NOMO-1 treated with DMSO at 0.1 percent for 48 hours (cell line): ENCODE measurements around the gene DNER.
A peak's percentile ranks its signal among the peaks of the same experiment; 100 is the strongest.
"Not testable (repeated sequence)": the region's sequence is repeated elsewhere in the genome, so short reads cannot be mapped to it uniquely, and the experiment has no call there.

Experiments
- DNase-seq: peaks from one replicate; lab custom pipeline; 2025; ENCODE audit not compliant: unreplicated experiment; lab: John Stamatoyannopoulos, UW

DNER gene

DNA sequence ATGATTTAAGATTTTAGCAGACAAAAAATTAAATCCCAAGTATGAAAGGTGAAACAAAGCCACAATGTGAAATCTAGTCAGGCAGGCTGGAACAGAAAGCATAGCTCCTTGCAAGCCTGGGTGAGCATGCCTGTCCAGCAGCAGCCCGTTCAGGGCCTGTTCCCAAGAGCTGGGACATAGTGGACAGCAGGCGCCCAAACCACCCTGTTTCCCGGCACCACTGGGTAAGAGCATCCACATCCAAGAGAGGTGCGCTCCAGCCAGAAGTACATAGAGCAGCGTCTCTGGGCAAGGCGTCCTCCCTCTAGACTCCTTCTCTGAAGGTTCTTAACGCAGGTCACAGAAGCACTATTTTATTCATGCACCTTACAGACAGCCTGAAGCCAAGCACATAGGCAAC is 80.8 kb downstream of the DNER start:
- no peak for DNase-seq

DNA sequence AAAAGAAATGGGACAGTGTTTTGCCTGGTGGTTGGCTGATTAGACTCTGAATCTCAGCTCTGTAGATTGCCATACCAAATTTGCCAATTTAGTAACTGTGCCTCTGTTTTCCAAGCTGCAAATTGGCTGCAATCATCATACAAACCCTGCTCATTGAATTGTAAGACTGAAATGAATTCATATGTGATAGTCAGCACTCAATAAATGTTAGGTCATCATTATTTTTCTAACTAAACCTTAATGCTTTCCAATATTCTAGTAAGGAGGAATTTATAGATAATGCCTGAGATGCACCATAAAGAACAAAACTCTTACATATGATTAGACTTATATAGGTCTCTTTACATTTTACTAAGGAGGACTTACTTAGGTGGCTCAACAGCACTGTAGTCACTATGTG is 85.3 kb downstream of the DNER start:
- DNase-seq: no peak

DNA sequence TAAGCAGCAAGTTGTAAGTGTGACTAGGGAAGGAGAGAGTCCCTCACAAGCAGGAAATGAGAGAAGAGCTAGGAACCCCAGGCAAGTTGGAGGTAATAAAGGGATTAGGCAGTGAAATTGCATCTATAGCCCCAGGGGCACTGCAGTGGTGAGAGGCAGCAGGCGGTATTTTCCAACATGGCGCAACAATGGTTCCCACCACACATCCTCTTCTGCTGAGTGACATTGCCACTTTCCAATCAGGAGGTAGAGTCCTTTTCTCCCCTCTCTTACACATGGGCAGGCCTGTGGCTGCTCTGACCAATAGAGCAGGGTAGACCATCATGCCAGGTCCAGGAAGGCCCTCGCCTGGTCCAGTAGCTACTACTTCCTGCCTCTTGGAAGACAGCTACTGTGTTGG is 86.6 kb downstream of the DNER start:
- DNase-seq: no peak

DNA sequence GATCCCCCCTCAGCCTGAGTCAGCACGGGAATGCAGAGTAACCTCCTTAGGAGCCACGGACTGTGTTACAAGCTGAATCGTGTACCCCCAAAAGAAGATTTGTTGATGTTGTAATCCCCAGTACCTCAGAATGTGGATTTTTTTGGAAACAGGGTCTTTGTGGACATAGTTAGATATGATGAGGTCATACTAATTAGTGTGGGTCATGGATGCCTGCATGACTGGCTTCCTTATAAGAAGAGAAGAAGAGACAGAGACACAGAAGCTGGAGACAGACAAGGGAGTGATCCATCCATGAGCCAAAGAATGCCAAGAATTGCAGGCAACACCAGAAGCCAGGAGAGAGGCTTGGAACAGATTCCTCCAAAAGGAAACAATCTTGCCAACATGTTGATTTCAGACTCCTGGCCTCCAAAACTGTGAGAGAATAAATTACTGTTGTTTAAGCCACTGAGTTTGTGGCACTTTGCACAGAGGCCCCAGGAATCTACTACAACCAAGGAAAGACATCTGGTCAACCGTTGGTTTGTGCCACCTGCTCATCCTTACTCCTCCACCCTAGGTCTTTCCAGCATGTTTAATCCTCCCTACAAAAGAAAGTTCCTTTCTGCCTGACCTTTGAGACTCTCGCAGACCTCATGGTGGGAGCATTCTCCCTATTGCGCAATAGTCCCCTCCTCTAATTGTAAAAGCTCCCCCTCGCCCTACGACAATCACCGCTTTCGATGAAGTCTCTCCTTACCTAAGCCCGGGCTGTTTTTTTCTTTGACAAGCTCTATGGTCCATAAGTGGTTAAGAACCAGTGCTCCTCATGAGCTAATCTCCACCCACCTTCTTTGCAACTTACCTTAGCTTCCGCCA is 91.6 kb downstream of the DNER start:
- no peak for DNase-seq

DNA sequence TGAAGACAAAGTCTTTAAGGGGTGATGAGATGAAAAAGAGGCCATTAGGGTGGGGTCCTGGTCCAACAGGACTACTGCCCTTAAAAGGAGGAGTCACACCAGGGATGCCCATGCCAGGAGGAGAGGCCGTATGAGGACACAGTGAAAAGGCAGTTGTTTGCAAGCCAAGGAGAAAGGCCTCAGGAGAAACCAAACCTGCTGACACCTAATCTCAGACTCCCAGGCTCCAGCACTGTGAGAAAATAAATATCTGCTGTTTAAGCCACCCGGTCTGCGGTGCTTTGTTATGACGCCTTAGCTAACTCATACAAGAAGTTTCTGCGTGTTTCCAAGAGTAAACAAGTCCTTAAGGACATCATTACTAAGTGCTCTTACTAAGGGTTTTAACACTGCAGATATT is 93.6 kb downstream of the DNER start:
- DNase-seq: no peak

DNA sequence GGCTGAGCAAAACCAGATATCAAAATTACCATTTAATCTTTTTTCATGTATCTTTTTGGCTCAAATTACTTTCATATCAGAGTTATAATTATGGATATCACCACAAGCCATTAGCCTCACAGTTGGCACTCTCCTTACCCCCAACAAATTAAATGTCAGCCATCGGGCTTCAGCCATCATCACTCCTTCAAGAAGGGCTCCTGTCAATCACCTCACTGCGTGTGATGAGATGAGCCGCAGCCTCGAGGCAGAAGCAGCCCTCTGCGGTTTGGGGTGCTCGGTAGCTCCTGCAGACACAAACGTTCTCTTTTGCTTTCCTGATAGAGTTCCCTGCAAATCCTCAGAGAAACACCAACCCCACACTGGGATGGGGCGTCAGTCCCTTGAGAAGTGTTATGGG is 94.1 kb downstream of the DNER start:
- DNase-seq: no peak

DNA sequence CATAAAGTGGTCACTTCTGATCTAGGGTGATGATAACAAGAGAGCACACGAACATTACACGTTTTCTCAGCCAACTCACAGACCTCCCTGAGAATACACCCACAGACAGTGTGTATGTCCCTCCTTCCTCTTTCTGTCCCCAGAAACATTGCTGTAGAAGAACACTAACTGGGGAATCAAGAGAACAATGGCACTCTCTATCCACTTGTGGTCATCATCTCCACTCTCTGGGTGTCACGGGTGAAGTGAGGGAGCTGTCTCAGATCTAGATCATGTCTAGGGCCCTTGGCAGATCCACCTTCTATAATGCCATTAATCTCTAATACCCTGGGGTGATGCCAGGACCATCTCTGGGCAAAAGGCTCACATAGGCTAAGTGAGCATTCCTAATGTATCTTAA is 97.9 kb downstream of the DNER start:
- no peak for DNase-seq

DNA sequence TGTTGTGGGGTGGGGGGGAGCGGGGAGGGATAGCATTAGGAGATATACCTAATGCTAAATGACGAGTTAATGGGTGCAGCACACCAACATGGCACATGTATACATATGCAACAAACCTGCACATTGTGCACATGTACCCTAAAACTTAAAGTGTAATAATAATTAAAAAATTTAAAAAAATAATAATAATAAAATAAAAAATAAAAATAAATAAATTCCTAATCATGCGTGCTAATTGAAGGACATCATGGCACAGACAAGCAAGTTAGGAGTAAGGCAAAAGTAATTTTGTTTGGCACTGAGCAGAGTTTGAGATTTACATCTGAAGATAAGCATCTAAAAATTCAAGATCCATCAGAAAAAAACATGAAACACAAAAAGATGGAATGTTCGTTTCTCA is 100.3 kb downstream of the DNER start:
- DNase-seq: not testable (repeated sequence)

DNA sequence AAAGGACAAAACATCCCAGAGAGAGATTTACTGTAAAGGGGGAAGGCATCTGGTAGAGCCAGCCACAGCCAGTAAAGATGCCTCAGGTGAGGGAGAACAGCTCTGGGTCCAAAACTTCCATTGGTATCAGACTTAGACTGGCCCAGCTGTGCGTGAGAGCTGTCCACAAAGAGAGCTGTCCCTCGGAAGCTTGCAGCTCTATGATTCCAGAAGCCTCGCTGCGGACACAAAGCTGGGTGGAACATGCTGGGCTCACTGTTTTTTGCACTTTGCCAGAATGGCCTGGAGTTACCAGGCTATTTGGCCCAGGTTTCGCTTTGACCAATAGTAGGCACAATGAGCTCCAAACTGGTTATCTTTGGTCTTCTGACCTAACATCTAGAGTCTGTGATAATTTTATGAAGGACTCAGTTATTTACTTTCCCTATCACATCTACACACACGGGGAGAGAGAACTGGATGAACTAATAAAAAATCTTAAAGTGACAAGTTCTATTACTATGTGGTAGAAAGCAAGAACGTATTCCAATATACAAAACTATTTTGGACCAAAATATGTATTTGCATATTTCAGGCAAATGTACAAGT is 101.9 kb downstream of the DNER start:
- no peak for DNase-seq

DNA sequence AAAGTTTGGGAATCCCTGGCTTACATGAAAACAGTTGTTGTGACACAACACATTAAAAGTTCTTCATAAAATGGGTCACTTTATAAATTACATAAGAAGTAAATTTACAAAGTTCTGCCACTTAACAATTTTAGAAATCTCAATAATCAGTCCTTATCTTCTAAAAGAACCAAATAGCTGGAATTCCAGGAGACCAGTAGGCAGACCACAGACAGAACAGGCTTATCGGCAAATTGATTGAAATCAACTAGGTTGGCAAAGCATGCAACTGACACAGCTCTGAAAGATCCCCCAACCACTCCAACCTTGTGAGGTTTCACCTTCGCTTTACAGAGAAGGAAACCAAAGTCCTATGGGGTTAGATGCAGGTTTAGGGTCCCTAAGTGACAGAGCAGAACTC is 103.0 kb downstream of the DNER start:
- no peak for DNase-seq

DNA sequence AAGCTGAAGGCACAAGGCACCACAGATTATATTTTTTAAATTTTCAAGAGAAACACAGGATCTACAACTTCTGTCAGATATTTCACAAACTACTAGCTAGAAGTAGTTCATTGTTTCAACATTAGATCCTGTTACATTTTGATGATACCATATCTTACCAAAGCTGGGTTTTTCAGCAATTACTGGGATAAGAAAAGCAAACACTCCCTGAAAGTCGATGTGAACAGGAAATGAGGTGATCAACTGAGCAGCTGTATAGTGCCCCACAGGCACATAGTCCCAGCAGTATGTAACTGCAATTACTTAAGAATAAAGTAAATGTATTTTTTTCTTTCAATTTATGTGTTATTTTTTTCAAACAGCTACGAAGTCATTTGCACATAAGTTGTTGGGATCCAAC is 103.5 kb downstream of the DNER start:
- no peak for DNase-seq

DNA sequence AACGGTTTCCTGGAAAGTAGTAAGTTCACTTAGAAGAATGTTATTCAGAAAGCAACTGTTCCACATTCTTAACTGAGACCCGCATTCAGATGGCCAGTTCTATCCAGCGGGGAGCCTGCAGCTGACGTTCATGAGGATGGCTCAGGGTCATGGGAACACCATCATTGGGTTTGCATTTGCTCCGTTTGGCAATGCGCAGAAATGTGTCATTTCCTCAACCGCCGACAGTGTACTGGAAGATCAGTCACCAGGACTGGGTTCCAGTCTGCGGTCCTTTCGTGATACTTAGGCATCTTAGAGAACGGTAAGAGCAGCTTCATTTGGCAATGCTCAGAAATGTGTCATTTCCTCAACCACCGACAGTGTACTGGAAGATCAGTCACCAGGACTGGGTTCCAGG is 104.0 kb downstream of the DNER start:
- no peak for DNase-seq

DNA sequence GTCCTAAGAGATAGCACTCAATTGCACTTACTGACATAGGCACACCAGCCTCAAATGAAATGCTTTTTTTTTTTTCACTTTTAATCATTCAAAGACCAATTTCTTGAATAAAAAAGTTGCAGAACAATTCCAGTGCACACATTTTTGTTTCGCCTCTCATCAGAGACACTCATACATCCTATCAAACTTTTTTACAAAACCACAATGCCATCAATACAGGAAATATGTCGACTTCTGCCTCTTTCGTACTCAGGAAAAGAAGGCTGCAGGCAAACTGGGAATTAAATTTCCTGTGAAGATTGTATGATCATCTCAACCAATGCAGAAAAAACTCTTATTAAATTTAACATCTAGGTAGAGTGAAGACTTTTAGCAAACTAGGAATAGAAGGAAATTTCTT is 112.4 kb downstream of the DNER start:
- no peak for DNase-seq

DNA sequence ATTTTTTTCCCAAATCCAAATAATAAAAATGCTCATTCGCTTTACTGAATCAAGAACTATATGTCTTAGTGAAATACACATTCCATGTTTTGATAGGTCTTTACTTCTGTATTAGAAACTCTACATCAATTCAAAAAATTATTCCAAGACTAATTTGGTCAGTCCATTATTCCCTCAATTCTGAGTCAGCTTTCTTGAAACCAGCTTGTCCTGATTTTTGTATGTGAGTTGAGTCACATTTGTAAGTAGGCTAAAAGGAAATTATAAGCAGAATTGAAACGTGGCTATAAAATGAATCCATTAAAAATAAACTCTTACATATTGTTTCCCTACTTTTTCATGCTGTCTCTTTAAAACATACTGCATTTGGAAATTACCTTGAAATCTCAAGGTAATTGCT is 113.0 kb downstream of the DNER start:
- DNase-seq: no peak

DNA sequence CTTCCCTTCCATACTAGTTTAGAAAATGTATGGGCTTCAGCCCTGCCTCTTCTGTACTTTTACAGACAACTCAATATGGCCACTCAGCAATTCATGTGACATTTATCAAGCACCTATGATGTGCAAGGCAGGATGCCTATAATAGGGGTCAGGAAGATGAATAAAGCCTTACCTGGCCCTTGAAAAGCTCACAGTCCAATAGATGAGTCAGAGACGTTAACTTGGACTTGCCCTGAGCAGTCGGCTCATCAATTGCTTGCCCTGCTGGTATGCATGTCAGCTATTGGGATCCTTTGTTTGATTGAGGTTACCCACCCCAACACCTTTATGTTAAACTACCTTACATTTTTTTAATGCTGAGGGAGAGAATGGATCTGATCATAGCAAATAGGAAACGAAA is 116.1 kb downstream of the DNER start:
- no peak for DNase-seq

DNA sequence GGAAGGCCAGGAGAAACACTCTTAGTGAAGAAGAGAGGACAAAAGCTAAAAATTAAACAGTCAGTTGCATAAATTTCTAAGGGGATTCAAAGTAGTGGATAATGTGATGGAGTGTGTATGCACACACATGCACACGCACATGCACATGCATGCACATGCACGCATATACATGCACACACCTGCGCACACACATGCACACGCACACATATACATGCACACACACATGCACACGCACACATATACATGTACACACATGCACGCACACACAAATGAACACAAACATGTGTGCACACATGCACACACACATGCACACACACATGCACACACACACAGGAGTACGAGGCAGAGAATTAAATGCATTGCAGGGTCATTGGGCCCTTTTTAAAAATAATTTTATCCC is 117.6 kb downstream of the DNER start:
- no peak for DNase-seq

DNA sequence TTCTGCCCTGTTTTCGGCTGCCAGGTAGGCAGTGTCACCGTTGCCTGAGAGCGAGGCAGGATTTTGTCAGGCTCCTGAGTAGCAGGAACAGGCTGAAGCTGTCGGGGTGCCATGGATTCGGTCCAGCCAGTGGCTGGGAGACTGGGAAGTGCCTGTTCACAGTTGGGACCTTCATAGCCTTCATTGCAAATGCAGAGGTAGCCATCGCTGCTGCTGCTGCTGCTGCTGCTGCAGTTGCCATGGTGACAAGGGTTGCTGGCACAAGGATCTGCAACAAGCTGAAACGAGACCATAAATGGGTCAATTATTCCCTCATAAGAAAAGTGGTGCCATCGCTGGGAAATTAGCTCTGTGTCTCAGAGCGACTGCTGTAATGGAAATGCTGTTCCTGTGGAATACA is 122.7 kb downstream of the DNER start:
- no peak for DNase-seq

DNA sequence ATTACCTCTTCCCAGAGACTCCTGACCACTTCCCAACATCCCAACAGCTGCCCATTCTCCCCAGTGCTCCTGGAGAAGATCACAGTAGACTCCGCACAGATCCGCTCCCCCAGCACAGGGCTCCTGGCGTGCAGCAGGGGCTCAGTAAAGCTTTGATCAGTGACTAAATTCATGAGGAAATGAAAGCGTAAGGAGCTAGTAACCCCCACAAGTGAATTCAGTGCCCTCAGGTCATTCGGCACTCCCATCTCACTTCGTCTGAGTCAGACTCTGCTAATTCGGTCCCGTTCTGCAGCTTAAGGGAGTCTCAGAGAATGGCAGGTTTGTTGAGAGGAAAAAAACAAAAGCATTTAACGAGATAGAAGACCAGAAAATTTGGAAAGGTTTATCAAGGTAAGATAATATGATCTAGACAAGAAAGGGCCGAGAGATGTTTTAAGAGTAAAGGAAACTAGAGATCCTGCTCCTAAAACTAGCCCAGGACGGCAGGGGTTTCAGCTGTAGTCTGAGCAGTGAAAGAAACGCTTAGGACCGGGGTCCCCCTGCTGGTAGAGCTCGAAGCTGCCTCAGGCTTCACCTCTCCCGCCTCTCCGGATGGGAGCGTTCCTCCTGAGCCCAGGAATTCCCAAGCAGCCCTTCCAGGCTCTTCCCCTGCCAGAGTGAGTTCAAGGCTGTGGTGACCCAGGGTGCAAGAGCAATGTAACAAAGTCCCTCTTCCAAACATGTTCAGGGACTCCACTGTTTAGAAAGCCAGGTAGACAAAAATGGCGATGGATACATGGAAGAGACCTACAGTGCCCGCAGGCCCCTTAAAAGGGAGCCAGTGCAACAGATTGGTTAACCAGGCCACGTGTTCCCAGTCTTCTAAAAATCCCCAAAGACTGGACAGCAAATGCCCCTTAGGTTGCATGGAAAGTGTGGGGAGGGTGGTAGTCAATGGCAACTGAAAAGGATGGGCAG is 127.3 kb downstream of the DNER start:
- peak; percentile 36 for DNase-seq

DNA sequence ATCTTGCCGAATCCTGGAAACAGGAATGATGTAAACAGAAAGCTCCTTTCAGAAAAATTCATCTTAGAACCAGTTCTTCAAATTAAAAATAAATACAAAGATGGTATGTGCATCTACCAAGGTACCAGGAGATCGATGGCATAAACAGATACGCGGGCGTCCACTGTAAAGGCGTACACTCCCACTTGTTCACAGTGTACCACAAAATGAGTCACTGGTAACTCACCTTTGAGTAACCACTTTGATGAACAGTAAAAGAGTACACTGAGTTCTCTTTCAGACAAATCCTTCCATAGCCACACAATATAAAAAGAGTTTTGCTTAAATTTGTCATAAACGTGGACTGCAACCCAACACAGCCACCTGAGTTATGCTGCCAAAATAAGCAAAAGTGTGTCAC is 128.3 kb downstream of the DNER start:
- DNase-seq: no peak

DNA sequence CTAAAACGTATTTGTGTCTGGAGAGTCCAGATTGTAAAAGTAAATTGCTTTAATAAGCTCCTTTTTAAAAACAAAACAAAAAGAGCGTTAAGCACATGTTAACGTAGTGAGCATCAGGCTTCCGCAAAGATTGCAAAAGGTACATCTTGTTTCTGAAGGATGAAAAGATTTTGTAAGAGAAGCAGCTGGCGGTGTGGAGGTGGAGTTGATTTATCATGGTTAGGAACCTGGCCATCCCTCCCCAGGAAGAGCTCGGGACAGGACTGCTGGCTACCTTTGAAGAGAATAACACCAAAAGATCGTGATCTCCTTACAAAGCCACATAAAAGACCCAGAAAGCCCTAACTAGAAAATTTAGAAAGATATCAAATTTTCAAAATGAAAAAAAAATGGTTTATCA is 132.2 kb downstream of the DNER start:
- DNase-seq: no peak

DNA sequence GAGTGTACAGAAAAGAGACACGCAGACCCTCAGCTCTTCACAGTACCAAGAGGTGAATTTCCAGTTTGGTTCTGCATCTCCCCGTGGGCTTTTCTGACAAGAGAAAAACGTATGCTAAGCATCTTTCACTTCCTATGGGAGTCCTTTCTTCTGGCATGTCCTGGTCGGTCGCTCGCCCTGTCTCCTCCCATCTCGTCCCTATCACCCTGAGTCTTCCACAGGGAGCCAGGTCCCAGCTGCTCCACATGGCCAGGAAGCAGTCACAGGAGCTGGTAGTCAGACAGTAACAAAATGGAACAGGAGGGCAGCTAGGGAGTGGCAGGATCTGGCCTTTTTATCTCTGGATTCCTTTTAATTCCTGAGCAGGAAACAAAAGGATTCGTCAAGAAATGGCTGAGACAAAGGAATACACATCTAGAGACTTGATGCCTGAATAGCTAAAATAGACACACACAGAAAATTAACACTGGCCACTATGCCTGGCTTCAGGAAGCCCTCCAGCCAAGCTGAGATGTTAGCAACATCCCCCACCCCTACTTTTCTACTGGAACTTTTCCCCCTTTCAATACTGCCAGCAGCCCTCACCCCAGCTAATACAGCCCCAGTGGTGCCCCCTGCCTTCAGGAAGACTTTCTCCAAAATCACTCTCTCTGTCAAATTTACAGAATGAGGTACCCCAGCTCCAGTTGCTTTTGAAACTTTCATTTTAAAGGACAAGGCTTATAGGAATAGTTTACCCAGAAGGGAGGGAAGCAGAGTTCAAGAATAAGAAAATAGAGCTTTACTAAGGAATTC is 136.1 kb downstream of the DNER start:
- no peak for DNase-seq
